Adrenal gland (tissue), 12 donors: ENCODE data around the gene TEX11. TPM values are rescaled to one million over a fixed set of nuclear protein-coding genes. Genes with fewer than 3 reads are reported as not detected.
"Not testable (repeated sequence)": the region's sequence is repeated elsewhere in the genome, so short reads cannot be mapped to it uniquely, and the experiment has no call there.

Source experiments
- DNase-seq, 7 donors: peaks; one replicate each; pipeline ENCODE4 v3.0.0-alpha.2; 2019 to 2020
- H3K27ac ChIP-seq, 5 donors: fragments of 200-600 bp; sonication (generic) in 4 of 5; 1 replicate in 3 of 5; 2 replicates in 2 of 5; pipeline versions ENCODE4 v1.5.1 to v1.8.0; 2016 to 2020; ENCODE audit warnings: mild to moderate bottlenecking in 1 of 5
- H3K27me3 ChIP-seq: fragments of 200-600 bp; 2 replicates; pipeline ENCODE4 v1.8.0; 2021
- H3K36me3 ChIP-seq, 2 donors: fragments of 200-600 bp; replicated peaks in 1 of 2; 1 replicate in 1 of 2; 2 replicates in 1 of 2; pipeline versions ENCODE4 v1.5.1 to v1.8.0; 2018 to 2022
- H3K4me1 ChIP-seq, 2 donors: fragments of 200-600 bp; replicated peaks in 1 of 2; 1 replicate in 1 of 2; 2 replicates in 1 of 2; pipeline versions ENCODE4 v1.5.1 to v1.8.0; 2018 to 2021
- H3K4me3 ChIP-seq, 4 donors: fragments of 200-600 bp; sonication (generic) in 3 of 4; one replicate each; pipeline ENCODE4 v1.5.1; 2016 to 2018
- H3K9me3 ChIP-seq, 3 donors: fragments of 200-600 bp; sonication (generic) in 1 of 3; replicated peaks in 1 of 3; 1 replicate in 2 of 3; 2 replicates in 1 of 3; pipeline versions ENCODE4 v1.5.1 to v1.8.0; 2016 to 2021
- CTCF ChIP-seq, 6 experiments: fragments of 450-650 bp in 4 of 6; fragments of 200-600 bp in 2 of 6; sonication (generic) in 1 of 6; IDR thresholded peaks; 1 replicate in 5 of 6; 2 replicates in 1 of 6; pipeline versions ENCODE4 v1.5.1 to v1.8.0; 2016 to 2021; ENCODE audit warnings: antibody characterized with exemption in 6 of 6, mild to moderate bottlenecking in 2 of 6, moderate library complexity in 1 of 6
- POLR2A ChIP-seq, 2 donors: fragments of 450-650 bp; IDR thresholded peaks; one replicate each; pipeline ENCODE4 v1.6.1; 2017; ENCODE audit warnings: antibody characterized with exemption in 2 of 2, mild to moderate bottlenecking in 2 of 2, moderate library complexity in 1 of 2
- WGBS, 4 donors: extraction: QIAGEN DNeasy Blood & Tissue Kit in 2 of 4; methylation state at CpG; one replicate each; pipeline versions ENCODE4 v1.1.5 to v1.1.7; 2013 to 2017; 5-methylcytosine and 5-hydroxymethylcytosine counted together
- intact Hi-C, 2 donors: fragments of 100-400 bp; cut with DNase I; formaldehyde crosslinking; loops; one replicate each; pipeline versions ENCODE4 v1.14.1 to v1.15.0; 2022 to 2023
- polyA plus RNA-seq, 3 donors: library from polyadenylated mRNA; stranded (reverse); fragments of 200-250 nt in 2 of 3; fragments of 350-450 nt in 1 of 3; fragmentation: Illumina TruSeq in 1 of 3; extraction: RNeasy Lipid Tissue Mini Kit (QIAGEN cat#74804) in 1 of 3; gene quantifications; one replicate each; pipeline ENCODE4 v1.2.3, GENCODE V29; 2013 to 2014
- total RNA-seq, 9 donors: library from RNA; depleted of rRNA in 4 of 9; stranded (reverse); fragments of >200 nt in 4 of 9; fragments of 120-200 nt in 1 of 9; fragmentation: NEBNext Ultra II Directional in 1 of 9; extraction: Animal tissue kit (Norgen Biotek cat#: 25700) in 1 of 9; gene quantifications; one replicate each; pipeline versions ENCODE4 v1.1.0 to v1.2.4, GENCODE V29; 2013 to 2023
- donor health status: healthy with polysubstance abuse.
- donor health status: Bipolar disorder and iron deficiency.
- donor health status: DM: yes; HTN: yes; CAD: no.
- donor health status: DM: no; HTN: no; CAD: no.
- donor health status: DM: no; HTN: no; CAD: no.
- donor health status: DM: yes; HTN: yes; CAD: no.

Gene TEX11
- total and polyA plus RNA-seq, 12 donors, result 0.13 TPM; not detected in 11

GRCh38 chrX:70694339-70695122 lies 214.0 kb downstream of the TEX11 start:
- Histone ChIP-seq H3K27ac (no peak overlapping the region), H3K4me3 (no peak overlapping the region), H3K36me3 (no peaks in the 10 kb centered on the region), H3K9me3 (no peaks in the 10 kb centered on the region), H3K27me3 (peaks cover 14% of the 10 kb centered on the region), H3K4me1 (no peaks in the 10 kb centered on the region)
- intact Hi-C loops, result no loop called here
- TF ChIP-seq CTCF (IDR thresholded peaks at IDR 0.05) (no peak), POLR2A (IDR thresholded peaks at IDR 0.05) (no peak)
- no peak for DNase-seq
- WGBS, 4 donors, result 59 to 79% (median 67%) methylated on average over 3 of the region's 3 CpGs

GRCh38 chrX:70679455-70679854 lies 229.1 kb downstream of the TEX11 start:
- H3K27ac ChIP-seq, H3K9me3 ChIP-seq, H3K4me3 ChIP-seq, H3K4me1 ChIP-seq, H3K36me3 ChIP-seq, intact Hi-C loops, DNase-seq: not testable (repeated sequence)
- peaks cover 13% of the 10 kb centered on the region for H3K27me3 ChIP-seq
- WGBS, 4 donors, result 87 to 91% methylated on average over 26 to 28 of the region's 33 CpGs; no CpG with 5 or more reads in 2 of the 4 donors

GRCh38 chrX:70675284-70675683 lies 233.2 kb downstream of the TEX11 start:
- Histone ChIP-seq H3K27me3 (peaks cover 12% of the 10 kb centered on the region), H3K36me3 (no peaks in the 10 kb centered on the region), H3K27ac (no peak overlapping the region), H3K9me3 (no peaks in the 10 kb centered on the region), H3K4me1 (no peaks in the 10 kb centered on the region), H3K4me3 (no peak overlapping the region)
- no peak for TF ChIP-seq CTCF (IDR thresholded peaks at IDR 0.05)
- no peak for TF ChIP-seq POLR2A (IDR thresholded peaks at IDR 0.05)
- 49 to 84% (median 60%) methylated on average over 2 of the region's 2 CpGs for WGBS, 4 donors
- no peak for DNase-seq
- intact Hi-C loops, result no loop called here

- WGBS, 4 donors, result 41 to 53% (median 45%) methylated on average over 3 of the region's 3 CpGs
- Histone ChIP-seq H3K4me3 (no peak overlapping the region), H3K27me3 (peaks cover 21% of the 10 kb centered on the region), H3K4me1 (no peaks in the 10 kb centered on the region), H3K27ac (no peak overlapping the region), H3K36me3 (no peaks in the 10 kb centered on the region), H3K9me3 (no peaks in the 10 kb centered on the region)
- DNase-seq, result no peak
- intact Hi-C loops, result no loop called here
- TF ChIP-seq CTCF (IDR thresholded peaks at IDR 0.05) (no peak), POLR2A (IDR thresholded peaks at IDR 0.05) (no peak)
Observed at GRCh38 chrX:70672326-70672725, 236.2 kb downstream of the TEX11 start.

- Histone ChIP-seq H3K9me3 (no peaks in the 10 kb centered on the region), H3K4me1 (no peaks in the 10 kb centered on the region), H3K4me3 (no peak overlapping the region), H3K27ac (no peak overlapping the region), H3K36me3 (no peaks in the 10 kb centered on the region), H3K27me3 (peaks cover 25% of the 10 kb centered on the region)
- TF ChIP-seq CTCF (IDR thresholded peaks at IDR 0.05) (no peak), POLR2A (IDR thresholded peaks at IDR 0.05) (no peak)
- intact Hi-C loops, result no loop called here
- no peak for DNase-seq
Observed at GRCh38 chrX:70669120-70669519, 239.4 kb downstream of the TEX11 start.
